Lung (tissue), 12 donors: ENCODE data around the gene ITPA. TPM values are rescaled to one million over a fixed set of nuclear protein-coding genes. Genes with fewer than 3 reads are reported as not detected.

Experiments used
- ATAC-seq: fragments of 200-7000 bp; cut with Tn5 transposase; one replicate; pipeline ENCODE4 v1.9.1; 2020; ENCODE audit warnings: moderate number of reproducible peaks; ENCODE audit not compliant: insufficient read depth, low FRiP score
- DNase-seq, 3 donors: peaks; one replicate each; pipeline ENCODE4 v3.0.0-alpha.2; 2013 to 2017
- H3K27ac ChIP-seq, 2 donors: one replicate each; pipeline ENCODE4 v1.5.1; 2013; ENCODE audit warnings: mild to moderate bottlenecking in 2 of 2, moderate library complexity in 2 of 2, control low read depth in 1 of 2, inconsistent platforms in 1 of 2, low read depth in 1 of 2, low read length in 1 of 2
- H3K27me3 ChIP-seq, 3 donors: one replicate each; pipeline ENCODE4 v1.5.1; 2013; ENCODE audit warnings: low read length in 2 of 3; ENCODE audit not compliant: control insufficient read depth in 3 of 3, insufficient read depth in 3 of 3
- H3K36me3 ChIP-seq, 4 donors: one replicate each; pipeline ENCODE4 v1.5.1; 2013; ENCODE audit warnings: low read length in 4 of 4, mild to moderate bottlenecking in 1 of 4, moderate library complexity in 1 of 4; ENCODE audit not compliant: control insufficient read depth in 4 of 4, insufficient read depth in 4 of 4
- H3K4me1 ChIP-seq, 5 donors: one replicate each; pipeline ENCODE4 v1.5.1; 2013; ENCODE audit warnings: low read length in 5 of 5, mild to moderate bottlenecking in 2 of 5, moderate library complexity in 1 of 5; ENCODE audit not compliant: control insufficient read depth in 5 of 5, insufficient read depth in 5 of 5
- H3K4me3 ChIP-seq: one replicate; pipeline ENCODE4 v1.5.1; 2013; ENCODE audit warnings: mild to moderate bottlenecking, control low read depth, moderate library complexity
- H3K9ac ChIP-seq, 2 donors: one replicate each; pipeline ENCODE4 v1.5.1; 2013; ENCODE audit warnings: low read length in 2 of 2, control low read depth in 1 of 2; ENCODE audit not compliant: insufficient read depth in 1 of 2
- H3K9me3 ChIP-seq, 4 donors: one replicate each; pipeline ENCODE4 v1.5.1; 2013; ENCODE audit warnings: low read length in 3 of 4, mild to moderate bottlenecking in 1 of 4, moderate library complexity in 1 of 4; ENCODE audit not compliant: control insufficient read depth in 4 of 4, insufficient read depth in 3 of 4
- CTCF ChIP-seq: IDR thresholded peaks from 2 replicates; pipeline ENCODE4 v1.5.1; 2012; ENCODE audit warnings: mild to moderate bottlenecking; ENCODE audit errors: control extremely low read depth, extremely low read depth
- WGBS, 2 donors: extraction: QIAGEN DNeasy Blood & Tissue Kit; methylation state at CpG; one replicate each; pipeline ENCODE4 v1.1.7; 2013; 5-methylcytosine and 5-hydroxymethylcytosine counted together
- polyA plus RNA-seq, 2 donors: library from polyadenylated mRNA; stranded (reverse); fragments of 200-250 nt; gene quantifications; one replicate each; pipeline ENCODE4 v1.2.1, GENCODE V29; 2013
- total RNA-seq, 2 donors: library from RNA; depleted of rRNA in 1 of 2; stranded (reverse); fragments of >200 nt in 1 of 2; gene quantifications; one replicate each; pipeline ENCODE4 v1.2.1, GENCODE V29; 2014 to 2021
- donor health status: control.
- donor health status: control.
- donor health status: Bipolar disorder and iron deficiency.
- donor health status: healthy.
- donor health status: DM: yes; HTN: yes; CAD: no.

ITPA gene
- total and polyA plus RNA-seq, 4 donors = 32.7 to 95.8 (median 66.1) TPM

DNA sequence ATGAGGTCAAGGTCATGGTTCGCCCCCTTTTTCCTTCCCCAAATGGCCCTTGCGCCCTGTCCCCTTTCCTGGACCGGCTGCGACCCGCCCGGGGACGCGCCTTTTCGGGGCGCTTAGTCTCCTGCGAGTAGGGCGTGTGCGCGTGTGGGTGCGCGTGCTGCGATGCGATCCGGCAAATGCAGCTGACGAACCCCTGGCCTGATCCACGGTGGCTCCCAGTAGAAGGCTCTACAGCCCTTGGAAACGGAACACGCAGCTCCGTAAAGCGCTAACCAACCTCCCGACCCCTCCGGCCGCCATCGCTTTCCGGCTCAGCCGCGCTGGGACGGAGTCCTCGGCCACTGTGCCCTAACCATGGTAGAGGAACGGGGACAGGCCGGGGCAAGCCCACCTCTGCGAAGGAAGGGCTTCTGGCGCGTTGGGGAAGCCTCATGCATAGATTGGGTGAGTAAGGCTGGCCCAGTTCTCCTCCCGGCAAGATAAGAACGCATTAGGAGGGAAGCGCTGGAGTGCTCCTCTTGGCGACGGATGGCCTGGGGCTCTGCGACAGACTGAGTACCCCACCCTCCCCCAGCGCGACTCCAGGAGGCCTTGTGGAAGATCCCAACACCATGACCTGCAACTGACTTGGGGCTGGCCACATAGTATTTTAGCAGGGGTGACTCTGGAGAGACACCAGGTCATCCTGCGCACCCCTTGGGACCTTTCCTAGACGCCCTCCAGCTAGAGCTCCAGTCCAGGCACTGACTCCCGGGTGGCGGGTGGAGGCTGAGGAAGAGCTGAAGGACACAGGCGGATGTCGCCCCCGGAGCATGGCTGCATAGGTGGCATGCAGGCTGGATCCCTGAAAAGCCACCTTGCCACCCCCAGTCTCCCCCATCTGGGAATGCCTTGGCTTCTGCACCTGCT lies 30.8 kb downstream of the ITPA start:
- no peak for ATAC-seq
- DNase-seq = no peak
- Histone ChIP-seq H3K27me3 (peaks cover 0 to 59% (median 44%) of the 10 kb centered on the region in 3 donors), H3K9me3 (peaks cover 0 to 2% (median 0%) of the 10 kb centered on the region in 4 donors), H3K36me3 (no peaks in the 10 kb centered on the region), H3K4me1 (peaks cover 0 to 22% (median 0%) of the 10 kb centered on the region in 5 donors), H3K27ac (no peak overlapping the region), H3K9ac (no peak overlapping the region), H3K4me3 (peak overlapping the region; percentile 65)
- no peak for TF ChIP-seq CTCF
- 15 to 16% methylated on average over 54 of the region's 54 CpGs for WGBS, 2 donors

DNA sequence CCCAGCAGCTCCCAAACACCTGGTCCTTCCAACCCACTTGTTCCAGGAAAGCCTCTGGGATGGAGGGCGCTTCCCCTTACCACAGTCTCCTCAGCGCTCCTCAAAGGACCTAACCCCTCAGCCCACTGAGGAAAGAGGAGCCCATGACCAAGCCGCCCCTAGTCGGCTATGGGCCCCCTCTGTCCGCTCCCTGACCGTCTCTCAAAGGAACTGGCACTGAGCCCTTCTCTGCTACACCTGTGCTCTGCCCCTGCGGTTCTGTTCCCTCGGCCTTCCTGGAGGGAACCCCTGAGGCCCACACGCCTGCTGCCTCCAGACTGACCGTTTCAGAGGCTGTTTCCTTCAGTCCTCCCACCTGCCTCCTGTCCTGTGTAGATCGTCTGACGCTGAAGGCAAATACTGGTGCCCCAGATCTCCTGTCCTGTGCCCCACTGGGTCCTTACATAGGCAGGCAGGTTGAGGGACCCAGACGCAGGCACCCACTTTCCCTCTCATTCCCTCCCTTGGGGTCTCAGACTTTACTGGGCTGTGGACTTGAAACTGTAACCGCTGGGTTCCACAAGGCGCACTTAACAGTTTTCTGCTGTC lies 31.6 kb downstream of the ITPA start:
- Histone ChIP-seq H3K9me3 (peaks cover 0 to 2% (median 0%) of the 10 kb centered on the region in 4 donors), H3K4me3 (no peak overlapping the region), H3K27ac (no peak overlapping the region), H3K36me3 (no peaks in the 10 kb centered on the region), H3K9ac (no peak overlapping the region), H3K27me3 (peaks cover 0 to 57% (median 39%) of the 10 kb centered on the region in 3 donors), H3K4me1 (peaks cover 0 to 22% (median 0%) of the 10 kb centered on the region in 5 donors)
- WGBS, 2 donors = 84 to 88% methylated on average over 15 of the region's 15 CpGs
- DNase-seq = no peak
- TF ChIP-seq CTCF = no peak
- no peak for ATAC-seq

DNA sequence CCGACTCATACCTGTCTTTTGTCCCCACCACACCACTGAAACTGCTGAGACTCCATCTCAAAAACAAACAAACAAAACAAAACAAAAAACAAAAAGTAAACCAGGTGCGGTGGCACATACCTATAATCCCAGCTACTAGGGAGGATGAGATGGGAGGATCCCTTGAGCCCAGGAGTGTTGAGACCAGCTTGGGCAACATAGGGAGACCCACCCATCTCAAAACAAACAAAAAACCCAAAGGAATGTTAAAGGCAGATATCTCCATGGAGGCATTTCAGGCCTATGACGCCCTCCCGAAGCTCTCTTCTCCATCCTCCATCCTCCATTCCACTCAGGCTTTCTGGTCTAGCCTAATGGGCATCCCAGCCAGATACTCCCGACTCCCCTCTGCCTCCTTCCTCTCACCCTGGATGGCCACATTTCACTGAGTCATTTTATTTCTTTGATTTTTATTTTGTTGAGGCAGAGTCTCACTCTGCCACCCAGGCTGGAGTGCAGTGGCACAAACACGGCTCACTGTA lies 32.9 kb downstream of the ITPA start:
- WGBS, 2 donors = 59 to 76% methylated on average over 6 of the region's 6 CpGs
- Histone ChIP-seq H3K36me3 (no peaks in the 10 kb centered on the region), H3K9me3 (peaks cover 0 to 2% (median 0%) of the 10 kb centered on the region in 4 donors), H3K4me3 (no peak overlapping the region), H3K27ac (no peak overlapping the region), H3K9ac (no peak overlapping the region), H3K27me3 (peaks cover 0 to 48% (median 32%) of the 10 kb centered on the region in 3 donors), H3K4me1 (peaks cover 0 to 22% (median 0%) of the 10 kb centered on the region in 5 donors)
- ATAC-seq = no peak
- no peak for DNase-seq
- no peak for TF ChIP-seq CTCF
